Fibroblast of mammary gland (primary cell): Measurements from ENCODE around the gene CKAP2L.
"Not testable (repeated sequence)": the region's sequence is repeated elsewhere in the genome, so short reads cannot be mapped to it uniquely, and the experiment has no call there.

Source experiments
- DNase-seq: peaks from one replicate; pipeline ENCODE4 v3.0.0-alpha.2; 2010; ENCODE audit warnings: low read depth
- H3K4me3 ChIP-seq: 2 replicates; pipeline ENCODE4 v1.5.1; 2011; ENCODE audit warnings: low read depth, mild to moderate bottlenecking, low read length, moderate library complexity; ENCODE audit not compliant: control insufficient read depth
- TF ChIP-seq, protein P1 (sequence below): conservative IDR thresholded peaks from 2 replicates; pipeline ENCODE4 v1.5.1; 2011; ENCODE audit warnings: low read depth, low read length, inconsistent platforms; ENCODE audit not compliant: control insufficient read depth, insufficient read depth

The CKAP2L gene

GRCh38 chr2:112712465-112712864 is 51.9 kb downstream of the CKAP2L start:
- TF ChIP-seq, protein P1, sequence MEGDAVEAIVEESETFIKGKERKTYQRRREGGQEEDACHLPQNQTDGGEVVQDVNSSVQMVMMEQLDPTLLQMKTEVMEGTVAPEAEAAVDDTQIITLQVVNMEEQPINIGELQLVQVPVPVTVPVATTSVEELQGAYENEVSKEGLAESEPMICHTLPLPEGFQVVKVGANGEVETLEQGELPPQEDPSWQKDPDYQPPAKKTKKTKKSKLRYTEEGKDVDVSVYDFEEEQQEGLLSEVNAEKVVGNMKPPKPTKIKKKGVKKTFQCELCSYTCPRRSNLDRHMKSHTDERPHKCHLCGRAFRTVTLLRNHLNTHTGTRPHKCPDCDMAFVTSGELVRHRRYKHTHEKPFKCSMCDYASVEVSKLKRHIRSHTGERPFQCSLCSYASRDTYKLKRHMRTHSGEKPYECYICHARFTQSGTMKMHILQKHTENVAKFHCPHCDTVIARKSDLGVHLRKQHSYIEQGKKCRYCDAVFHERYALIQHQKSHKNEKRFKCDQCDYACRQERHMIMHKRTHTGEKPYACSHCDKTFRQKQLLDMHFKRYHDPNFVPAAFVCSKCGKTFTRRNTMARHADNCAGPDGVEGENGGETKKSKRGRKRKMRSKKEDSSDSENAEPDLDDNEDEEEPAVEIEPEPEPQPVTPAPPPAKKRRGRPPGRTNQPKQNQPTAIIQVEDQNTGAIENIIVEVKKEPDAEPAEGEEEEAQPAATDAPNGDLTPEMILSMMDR, result no peak
- no peak for DNase-seq
- no peak overlapping the region for H3K4me3 ChIP-seq

DNA sequence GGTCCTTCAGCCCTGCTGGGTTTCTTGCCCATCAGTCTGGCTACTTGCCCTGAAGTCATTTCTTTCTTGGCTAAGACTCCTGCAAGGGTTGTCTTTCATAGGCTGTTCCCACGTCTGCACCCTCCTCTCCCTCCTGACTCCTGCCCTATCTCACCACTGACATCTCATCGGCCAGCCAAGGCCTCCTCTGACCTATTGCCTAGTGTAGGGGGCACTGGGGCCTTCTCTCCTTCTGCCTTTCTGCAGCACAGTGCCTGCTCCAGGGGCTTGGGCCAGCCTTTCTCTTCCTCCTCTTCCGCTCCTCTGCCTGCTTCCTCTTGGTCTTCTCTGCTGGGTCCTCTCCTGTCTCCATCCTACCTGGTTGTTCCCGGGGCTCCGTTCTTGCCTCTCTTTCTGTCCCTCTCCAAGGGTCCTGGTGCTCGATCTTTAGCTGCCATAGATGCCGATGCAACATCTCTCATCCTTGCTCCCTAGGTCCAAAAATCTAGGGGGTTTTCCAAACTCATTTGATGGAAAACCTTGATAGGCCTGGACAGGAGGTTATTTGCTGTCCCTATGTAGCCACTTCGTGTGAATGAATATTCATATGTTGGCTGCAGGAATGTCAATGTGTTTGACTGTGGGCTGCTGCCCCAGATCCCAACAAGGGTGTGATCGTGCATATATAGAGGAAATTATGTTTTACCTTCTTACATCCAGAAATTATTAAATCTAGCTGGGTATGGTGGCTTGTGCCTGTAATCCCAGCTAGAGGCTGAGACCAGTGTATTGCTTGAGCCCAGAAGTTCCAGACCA is 53.3 kb downstream of the CKAP2L start:
- TF ChIP-seq, protein P1, result no peak
- no peak overlapping the region for H3K4me3 ChIP-seq
- DNase-seq, result no peak

DNA sequence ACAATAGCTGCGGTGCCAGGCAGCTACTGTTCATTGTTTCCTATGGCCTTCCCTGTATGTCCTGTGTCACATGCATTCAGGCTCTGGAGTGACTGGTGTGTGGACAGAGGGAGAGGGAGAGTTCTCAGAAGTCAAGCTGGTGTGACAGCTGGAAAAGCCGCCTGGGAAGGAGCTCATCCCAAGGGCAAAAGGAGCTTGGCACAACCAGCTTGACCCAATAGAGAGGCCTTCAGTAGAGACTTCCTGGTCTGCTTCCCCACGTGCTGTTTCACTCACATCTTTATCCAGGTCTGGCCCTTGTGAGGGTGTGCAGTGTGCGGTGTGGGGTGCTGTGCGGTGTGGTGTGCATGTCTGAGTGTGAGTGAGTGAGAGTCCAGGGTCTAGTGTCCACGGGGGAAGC is 54.7 kb downstream of the CKAP2L start:
- no peak overlapping the region for H3K4me3 ChIP-seq
- TF ChIP-seq, protein P1, result no peak
- no peak for DNase-seq

DNA sequence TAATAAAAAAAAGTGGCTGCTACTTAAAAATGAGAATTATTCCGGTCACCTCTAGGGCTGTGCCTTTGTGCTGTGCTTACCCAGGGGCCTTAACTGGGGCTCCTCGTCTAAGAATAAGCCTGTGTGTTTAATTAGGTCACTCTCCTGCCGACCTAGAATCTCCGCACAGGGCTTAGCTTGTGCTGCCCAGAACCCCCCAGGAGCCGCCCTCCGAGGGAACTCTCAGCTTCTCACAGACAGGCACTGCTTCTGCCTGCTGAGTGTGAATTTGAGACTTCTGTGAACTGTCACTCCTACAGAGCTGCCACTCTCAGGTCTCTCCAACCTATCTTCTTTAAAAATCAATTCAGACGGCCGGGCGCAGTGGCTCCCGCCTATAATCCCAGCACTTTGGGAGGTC is 55.4 kb downstream of the CKAP2L start:
- H3K4me3 ChIP-seq, result no peak overlapping the region
- TF ChIP-seq, protein P1, result no peak
- no peak for DNase-seq

GRCh38 chr2:112706947-112707346 is 57.5 kb downstream of the CKAP2L start:
- H3K4me3 ChIP-seq, DNase-seq: not testable (repeated sequence)

GRCh38 chr2:112706170-112706664 is 58.2 kb downstream of the CKAP2L start:
- TF ChIP-seq, protein P1, result no peak
- no peak overlapping the region for H3K4me3 ChIP-seq
- no peak for DNase-seq

GRCh38 chr2:112705575-112705974 is 58.8 kb downstream of the CKAP2L start:
- TF ChIP-seq, protein P1, result no peak
- no peak overlapping the region for H3K4me3 ChIP-seq
- DNase-seq, result no peak
